Prostate gland (tissue), 2 donors: ENCODE results near the gene ANGPT4. TPM values are rescaled to one million over a fixed set of nuclear protein-coding genes. Genes with fewer than 3 reads are reported as not detected.

ENCODE experiments used
- DNase-seq: peaks from one replicate; pipeline ENCODE4 v3.0.0-alpha.2; 2019; ENCODE audit warnings: low spot score
- H3K27ac ChIP-seq, 2 donors: fragments of 200-600 bp; sonication (generic); 2 replicates each; pipeline ENCODE4 v1.5.1; 2017 to 2019
- H3K27me3 ChIP-seq: fragments of 200-600 bp; sonication (generic); replicated peaks from 2 replicates; pipeline ENCODE4 v1.5.1; 2019; ENCODE audit not compliant: insufficient read depth
- H3K36me3 ChIP-seq, 2 donors: fragments of 200-600 bp; sonication (generic); 1 replicate in 1 of 2; 2 replicates in 1 of 2; pipeline versions ENCODE4 v1.5.1 to v1.8.1; 2017 to 2019
- H3K4me1 ChIP-seq: fragments of 200-600 bp; sonication (generic); replicated peaks from 2 replicates; pipeline ENCODE4 v1.5.1; 2019
- H3K4me3 ChIP-seq, 2 donors: fragments of 200-600 bp; sonication (generic); 2 replicates each; pipeline ENCODE4 v1.5.1; 2017 to 2019
- H3K9me3 ChIP-seq: fragments of 200-600 bp; sonication (generic); 2 replicates; pipeline ENCODE4 v1.5.1; 2017
- CTCF ChIP-seq, 4 experiments: fragments of 200-600 bp in 2 of 4; fragments of 450-650 bp in 2 of 4; sonication (generic) in 2 of 4; IDR thresholded peaks; 1 replicate in 3 of 4; 2 replicates in 1 of 4; pipeline ENCODE4 v1.5.1; 2016 to 2019; ENCODE audit warnings: antibody characterized with exemption in 4 of 4, mild to moderate bottlenecking in 2 of 4, moderate library complexity in 2 of 4
- POLR2A ChIP-seq: fragments of 450-650 bp; IDR thresholded peaks from one replicate; pipeline ENCODE4 v1.6.1; 2016; ENCODE audit warnings: antibody characterized with exemption, mild to moderate bottlenecking
- POLR2AphosphoS5 ChIP-seq: sonication (generic); formaldehyde crosslinking; IDR thresholded peaks from one replicate; pipeline ENCODE4 v1.6.1; 2017; ENCODE audit warnings: antibody characterized with exemption
- WGBS: methylation state at CpG from one replicate; pipeline ENCODE4 v1.1.5; 2018; 5-methylcytosine and 5-hydroxymethylcytosine counted together
- intact Hi-C: fragments of 100-400 bp; cut with DNase I; formaldehyde crosslinking; loops from one replicate; pipeline ENCODE4 v1.14.2; 2022
- total RNA-seq, 2 donors: library from RNA; depleted of rRNA; stranded (reverse); fragments of >200 nt; gene quantifications; one replicate each; pipeline ENCODE4 v1.1.0, GENCODE V29; 2016

Gene ANGPT4
- total RNA-seq, 2 donors from 2014 or later = 0.27 to 1.2 TPM

GRCh38 chr20:961768-962167 is 45.6 kb upstream of the ANGPT4 start:
- Histone ChIP-seq H3K9me3 (no peaks in the 10 kb centered on the region), H3K27ac (no peak overlapping the region), H3K27me3 (peaks cover 3% of the 10 kb centered on the region), H3K4me1 (no peaks in the 10 kb centered on the region), H3K4me3 (no peak overlapping the region), H3K36me3 (no peaks in the 10 kb centered on the region)
- TF ChIP-seq POLR2A (no peak), CTCF (IDR thresholded peaks at IDR 0.05) (no peak), POLR2AphosphoS5 (no peak)
- DNase-seq = no peak
- 68% methylated on average over 2 of the region's 2 CpGs for WGBS
- intact Hi-C loops = no loop called here

- Histone ChIP-seq H3K9me3 (no peaks in the 10 kb centered on the region), H3K4me3 (no peak overlapping the region), H3K4me1 (no peaks in the 10 kb centered on the region), H3K27ac (no peak overlapping the region), H3K36me3 (no peaks in the 10 kb centered on the region), H3K27me3 (peaks cover 3% of the 10 kb centered on the region)
- intact Hi-C loops = no loop called here
- TF ChIP-seq CTCF (IDR thresholded peaks at IDR 0.05) (no peak), POLR2AphosphoS5 (no peak), POLR2A (no peak)
- WGBS = 72% methylated on average over 16 of the region's 16 CpGs
- no peak for DNase-seq
Measured at GRCh38 chr20:959996-960615, 44.0 kb upstream of the ANGPT4 start.

DNA sequence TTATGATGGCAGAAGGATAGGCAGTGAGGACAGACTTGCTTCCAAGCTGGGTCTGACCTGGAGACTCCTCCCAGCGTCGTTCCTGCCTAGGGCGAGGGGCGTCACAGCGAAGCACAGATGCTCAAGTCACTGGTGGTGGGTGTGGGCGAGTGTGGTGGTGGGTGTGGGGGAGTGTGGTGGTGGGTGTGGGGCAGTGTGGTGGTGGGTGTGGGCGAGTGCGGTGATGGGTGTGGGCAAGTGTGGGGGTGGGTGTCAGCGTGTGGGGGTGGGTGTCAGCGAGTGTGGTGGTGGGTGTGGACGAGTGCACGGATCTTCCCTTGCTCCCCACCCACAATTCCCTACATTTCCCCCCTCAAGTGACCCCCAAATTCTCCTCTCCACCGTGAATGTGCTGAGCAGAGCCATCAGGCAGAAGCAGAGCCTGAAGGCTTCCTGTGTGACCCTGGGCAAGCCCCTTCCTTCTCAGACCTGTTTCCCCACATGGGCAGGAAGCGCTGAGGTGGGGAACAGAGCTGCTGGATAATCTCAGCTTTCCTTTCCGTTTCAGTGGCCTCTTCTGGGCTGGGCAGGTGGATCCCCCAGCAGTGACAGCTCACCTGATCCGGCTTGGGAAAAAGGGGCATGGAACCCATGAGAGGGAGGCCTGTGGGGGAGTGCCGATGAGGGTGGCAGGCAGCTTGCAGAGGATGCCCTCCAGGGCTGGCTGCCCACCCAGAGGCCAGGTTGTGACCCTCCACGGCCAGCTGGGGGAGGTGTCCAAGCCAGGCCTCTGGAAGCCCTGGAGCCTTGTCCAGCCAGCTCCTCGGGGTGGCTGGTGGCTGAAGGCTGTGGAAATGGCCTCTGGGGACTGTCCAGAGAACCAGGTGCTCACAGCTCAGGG is 43.0 kb upstream of the ANGPT4 start:
- Histone ChIP-seq H3K4me1 (no peaks in the 10 kb centered on the region), H3K36me3 (no peaks in the 10 kb centered on the region), H3K4me3 (no peak overlapping the region), H3K27me3 (peaks cover 3% of the 10 kb centered on the region), H3K9me3 (no peaks in the 10 kb centered on the region), H3K27ac (no peak overlapping the region)
- no peak for DNase-seq
- 55% methylated on average over 17 of the region's 19 CpGs for WGBS
- no peak for TF ChIP-seq POLR2AphosphoS5
- no peak for TF ChIP-seq CTCF (IDR thresholded peaks at IDR 0.05)
- TF ChIP-seq POLR2A = no peak
- intact Hi-C loops = no loop called here

DNA sequence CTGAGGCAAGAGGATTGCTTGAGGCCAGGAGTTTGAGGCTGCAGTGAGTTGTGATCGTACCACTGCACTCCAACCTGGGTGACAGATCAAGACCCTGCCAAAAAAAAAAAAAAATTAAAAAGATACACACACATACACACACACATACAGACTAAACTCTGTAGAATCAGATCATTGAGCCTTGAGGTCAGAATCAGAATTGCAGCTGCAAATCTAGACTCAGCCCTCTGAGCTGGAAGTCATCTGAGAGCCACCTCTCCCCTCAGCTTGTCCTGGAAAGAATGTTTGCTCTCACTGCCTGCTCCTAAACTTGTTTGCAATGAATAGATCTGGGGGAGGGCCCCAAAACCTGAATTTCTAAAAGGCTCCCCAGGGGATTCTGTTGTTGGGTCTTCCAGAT is 41.4 kb upstream of the ANGPT4 start:
- no peak for TF ChIP-seq CTCF (IDR thresholded peaks at IDR 0.05)
- TF ChIP-seq POLR2A = no peak
- no peak for TF ChIP-seq POLR2AphosphoS5
- intact Hi-C loops = no loop called here
- Histone ChIP-seq H3K4me3 (no peak overlapping the region), H3K4me1 (no peaks in the 10 kb centered on the region), H3K9me3 (no peaks in the 10 kb centered on the region), H3K27me3 (peaks cover 3% of the 10 kb centered on the region), H3K27ac (no peak overlapping the region), H3K36me3 (no peaks in the 10 kb centered on the region)
- WGBS = 89% methylated on average over 1 of the region's 1 CpG
- DNase-seq = no peak
